GM12892 (cell line): Measurements from ENCODE around the gene TPCN1.

ENCODE experiments used
- POLR2A ChIP-seq: IDR thresholded peaks from 2 replicates; pipeline ENCODE4 v1.6.1; 2011; ENCODE audit warnings: low read depth, low read length, control low read depth
- POLR2AphosphoS5 ChIP-seq: IDR thresholded peaks from 2 replicates; pipeline ENCODE4 v1.6.1; 2011; ENCODE audit warnings: low read depth, low read length, control low read depth
- TAF1 ChIP-seq: IDR thresholded peaks from 2 replicates; pipeline ENCODE4 v1.6.1; 2011; ENCODE audit warnings: low read depth, mild to moderate bottlenecking, control low read depth, low read length, borderline replicate concordance

DNA sequence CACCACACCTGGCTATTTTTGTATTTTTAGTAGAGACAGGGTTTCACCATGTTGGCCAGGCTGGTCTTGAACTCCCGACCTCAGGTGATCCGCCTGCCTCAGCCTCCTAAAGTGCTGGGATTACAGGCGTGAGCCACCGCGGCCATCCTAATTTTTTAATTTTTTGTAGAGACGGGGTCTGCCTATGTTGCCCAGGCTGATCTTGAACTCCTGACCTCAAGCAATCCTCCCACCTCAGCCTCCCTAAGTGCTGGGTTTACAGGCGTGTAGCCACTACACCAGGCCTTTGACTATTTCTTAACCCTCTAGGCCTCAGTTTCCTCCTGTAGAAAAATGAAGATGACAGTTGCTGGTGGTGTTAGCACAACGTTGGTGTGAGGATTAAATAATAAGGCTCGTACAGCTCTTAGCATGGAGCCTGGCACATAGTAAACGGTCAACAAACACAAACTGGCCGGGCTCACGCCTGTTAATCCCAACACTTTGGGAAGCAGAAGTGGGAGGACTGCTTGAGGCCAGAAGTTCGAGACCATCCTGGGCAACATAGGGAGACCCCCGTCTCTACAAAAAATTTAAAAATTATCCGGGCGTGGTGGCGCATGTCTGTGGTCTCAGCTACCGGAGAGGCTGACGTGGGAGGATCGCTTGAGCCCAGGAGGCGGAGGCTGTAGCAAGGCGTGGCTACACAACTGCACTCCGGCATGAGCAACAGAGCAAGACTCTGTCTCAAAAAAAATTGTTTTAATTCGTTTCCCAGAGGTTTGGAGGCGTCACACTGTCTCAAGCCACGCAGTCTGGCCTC is 37.0 kb upstream of the TPCN1 start:
- no peak for TF ChIP-seq POLR2AphosphoS5
- no peak for TF ChIP-seq POLR2A
- TF ChIP-seq TAF1: no peak
